GM12878 (cell line): Measurements from ENCODE around the gene PLXNB3. TPM values are rescaled to one million over a fixed set of nuclear protein-coding genes. Genes with fewer than 3 reads are reported as not detected.

Experiments used
- ATAC-seq: fragments of 200-7000 bp; cut with Tn5 transposase; 3 replicates; pipeline ENCODE4 v1.9.1; 2020; ENCODE audit warnings: mild to moderate bottlenecking, moderate library complexity
- BruUV-seq: library from RNA; stranded (reverse); fragments of 400-500 nt; replicated peaks from 2 replicates; lab custom pipeline; 2021; lab: Mats Ljungman, UMichigan
- CTCF ChIA-PET: fragments of 300-600 bp; sonication (Branson Sonifier 250); formaldehyde crosslinking; extraction: SDS; loops from one replicate; lab custom pipeline; 2021; ENCODE audit warnings: inconsistent platforms; lab: Yijun Ruan, JAX
- POLR2A ChIA-PET: fragments of 350-600 bp; formaldehyde crosslinking; extraction: SDS; loops from one replicate; lab custom pipeline; 2021; ENCODE audit warnings: inconsistent platforms; lab: Charles Lee
- RAD21 ChIA-PET: fragments of 300-600 bp; sonication (Branson Sonifier 250); formaldehyde crosslinking; loops from one replicate; lab custom pipeline; 2023; ENCODE audit warnings: antibody characterized with exemption; ENCODE audit not compliant: unreplicated experiment; lab: Charles Lee
- SMC1A ChIA-PET: fragments of 300-600 bp; sonication (Branson Sonifier 250); formaldehyde crosslinking; loops from one replicate; lab custom pipeline; 2023; ENCODE audit not compliant: unreplicated experiment, uncharacterized antibody; lab: Charles Lee
- DNase-seq: peaks from one replicate; pipeline ENCODE4 v3.0.0-alpha.2; 2011; ENCODE audit warnings: low read depth, low spot score
- FAIRE-seq: peaks from 3 replicates; lab custom pipeline; 2011; peaks lifted over from hg19 to GRCh38; lab: Jason Lieb, UNC
- H2AFZ ChIP-seq: 2 replicates; pipeline ENCODE4 v1.6.0; 2011; ENCODE audit warnings: low read depth, low read length, control low read depth; ENCODE audit not compliant: control insufficient read depth
- H3K27ac ChIP-seq: 2 replicates; pipeline ENCODE4 v1.5.1; 2011; ENCODE audit warnings: control low read depth; ENCODE audit not compliant: control insufficient read depth, insufficient read depth
- H3K27me3 ChIP-seq, 2 experiments: replicated peaks in 1 of 2; 2 replicates each; pipeline versions ENCODE4 v1.6.0 to v1.6.1; 2011; ENCODE audit warnings: low read length in 1 of 2; ENCODE audit not compliant: control insufficient read depth in 2 of 2, insufficient read depth in 2 of 2
- H3K36me3 ChIP-seq, 2 experiments: 2 replicates each; pipeline ENCODE4 v1.5.1; 2011; ENCODE audit warnings: low read length in 1 of 2; ENCODE audit not compliant: control insufficient read depth in 2 of 2, insufficient read depth in 2 of 2
- H3K4me1 ChIP-seq: 2 replicates; pipeline ENCODE4 v1.6.1; 2011; ENCODE audit warnings: mild to moderate bottlenecking, low read length, moderate library complexity, mixed read lengths; ENCODE audit not compliant: control insufficient read depth, insufficient read depth
- H3K4me2 ChIP-seq: 2 replicates; pipeline ENCODE4 v1.6.0; 2011; ENCODE audit warnings: control low read depth; ENCODE audit not compliant: control insufficient read depth, insufficient read depth
- H3K4me3 ChIP-seq: fragments of 200-600 bp; sonication (generic); 2 replicates; pipeline ENCODE4 v1.5.1; 2016
- H3K79me2 ChIP-seq: 2 replicates; pipeline ENCODE4 v1.6.0; 2011; ENCODE audit warnings: low read length; ENCODE audit not compliant: control insufficient read depth, insufficient read depth
- H3K9ac ChIP-seq: 2 replicates; pipeline ENCODE4 v1.8.0; 2011; ENCODE audit warnings: low read length, control low read depth, mixed read lengths; ENCODE audit not compliant: control insufficient read depth, insufficient read depth
- H3K9me3 ChIP-seq: replicated peaks from 3 replicates; pipeline ENCODE4 v1.5.1; 2011; ENCODE audit warnings: mild to moderate bottlenecking, low read length; ENCODE audit not compliant: control insufficient read depth, insufficient read depth
- H4K20me1 ChIP-seq: 2 replicates; pipeline ENCODE4 v1.6.0; 2011; ENCODE audit not compliant: control insufficient read depth, insufficient read depth
- ASH2L ChIP-seq: fragments of 300-600, 200-600 bp; sonication (generic); IDR thresholded peaks from 2 replicates; pipeline ENCODE4 v1.6.1; 2017; ENCODE audit warnings: low read depth, mild to moderate bottlenecking, borderline replicate concordance
- CREM ChIP-seq: IDR thresholded peaks from 2 replicates; pipeline ENCODE4 v1.6.1; 2014; ENCODE audit warnings: antibody characterized with exemption, low read depth
- EP300 ChIP-seq, 2 experiments: fragments of 150-350 bp in 1 of 2; IDR thresholded peaks; 2 replicates each; pipeline ENCODE4 v1.6.1; 2011 to 2012; ENCODE audit warnings: low read depth in 2 of 2, low read length in 2 of 2, borderline replicate concordance in 1 of 2, improper control_type of control experiment in 1 of 2, inconsistent platforms in 1 of 2; ENCODE audit not compliant: control insufficient read depth in 1 of 2
- IRF3 ChIP-seq: fragments of 450-650 bp; IDR thresholded peaks from 2 replicates; pipeline ENCODE4 v1.6.1; 2014; ENCODE audit warnings: mild to moderate bottlenecking
- JUNB ChIP-seq: IDR thresholded peaks from 2 replicates; pipeline ENCODE4 v1.6.1; 2016; ENCODE audit warnings: antibody characterized with exemption, mild to moderate bottlenecking
- NBN ChIP-seq: fragments of 450-650 bp; IDR thresholded peaks from 2 replicates; pipeline ENCODE4 v1.6.1; 2016
- POU2F2 ChIP-seq: IDR thresholded peaks from 3 replicates; pipeline ENCODE4 v1.6.1; 2011; ENCODE audit warnings: low read depth, mild to moderate bottlenecking, low read length, borderline replicate concordance
- RBBP5 ChIP-seq: fragments of 200-600 bp; sonication (generic); conservative IDR thresholded peaks from 2 replicates; pipeline ENCODE4 v1.6.1; 2016
- RELA ChIP-seq: fragments of 450-650 bp; IDR thresholded peaks from 2 replicates; pipeline ENCODE4 v1.8.0; 2014; ENCODE audit warnings: borderline replicate concordance; ENCODE audit not compliant: partially characterized antibody
- SP1 ChIP-seq: IDR thresholded peaks from one replicate; pipeline ENCODE4 v1.6.1; 2011; ENCODE audit warnings: low read depth, low read length
- SPI1 ChIP-seq: IDR thresholded peaks from 2 replicates; pipeline ENCODE4 v1.6.1; 2011; ENCODE audit warnings: low read depth, mild to moderate bottlenecking, low read length, moderate library complexity, borderline replicate concordance; ENCODE audit not compliant: insufficient read depth
- SUZ12 ChIP-seq: fragments of 200-600 bp; sonication (generic); IDR thresholded peaks from one replicate; pipeline ENCODE4 v1.6.1; 2018; ENCODE audit warnings: antibody characterized with exemption, mild to moderate bottlenecking; ENCODE audit not compliant: unreplicated experiment
- TARDBP ChIP-seq: IDR thresholded peaks from 2 replicates; pipeline ENCODE4 v1.6.1; 2016; ENCODE audit warnings: borderline replicate concordance
- ZNF24 ChIP-seq: fragments of 450-650 bp; IDR thresholded peaks from 2 replicates; pipeline ENCODE4 v1.6.1; 2017; ENCODE audit warnings: antibody characterized with exemption, mild to moderate bottlenecking
- WGBS: methylation state at CpG from one replicate; pipeline ENCODE4 v1.1.6; 2016; ENCODE audit warnings: low lambda C conversion rate; ENCODE audit not compliant: insufficient replicate concordance, insufficient coverage; ENCODE audit errors: missing lambda C conversion rate; 5-methylcytosine and 5-hydroxymethylcytosine counted together
- in situ Hi-C: fragments of 300-500 bp; cut with MboI; formaldehyde crosslinking; loops from 9 replicates; pipeline ENCODE4 v1.14.3; 2018; ENCODE audit warnings: mixed read lengths
- intact Hi-C: fragments of 100-400 bp; cut with micrococcal nuclease; formaldehyde crosslinking; loops from one replicate; pipeline ENCODE4 v1.14.2; 2022; ENCODE audit not compliant: unreplicated experiment
- polyA plus RNA-seq, 11 experiments: library from polyadenylated mRNA; depleted of rRNA in 4 of 11; unstranded in 6 of 11; stranded (reverse) in 5 of 11; fragments of >200 nt; fragmentation: Nextera tagmentation in 4 of 11; fragmentation: Illumina TruSeq in 1 of 11; extraction: Ambion mirVana in 4 of 11; extraction: Trizol in 1 of 11; gene quantifications; 1 replicate in 1 of 11; 2 replicates in 10 of 11; pipeline versions ENCODE4 v1.2.1 to v1.2.3, GENCODE V29; 2011 to 2016; ENCODE audit warnings: inconsistent platforms in 2 of 11, missing spikeins in 2 of 11, low read depth in 1 of 11
- total RNA-seq, 4 experiments: library from RNA; depleted of rRNA in 3 of 4; stranded (reverse); fragments of >200 nt in 3 of 4; fragmentation: Illumina TruSeq in 1 of 4; extraction: Trizol in 1 of 4; gene quantifications; 2 replicates each; pipeline versions ENCODE4 v1.2.1 to v1.2.3, GENCODE V29; 2013 to 2021
- TF ChIP-seq, protein P1 (sequence below): IDR thresholded peaks from 2 replicates; pipeline ENCODE4 v1.6.1; 2012; ENCODE audit warnings: low read length, inconsistent platforms
- TF ChIP-seq, protein P2 (sequence below): fragments of 150-350 bp; IDR thresholded peaks from 2 replicates; pipeline ENCODE4 v1.6.1; 2014; ENCODE audit warnings: mild to moderate bottlenecking, low read depth, low read length

The PLXNB3 gene
- total and polyA plus RNA-seq, 10 of the 15 experiments (the other 5 are each of a cell fraction or from before 2014, with no cell fraction given) = 0.06 to 0.68 (median 0.19) TPM; not detected in 4

DNA sequence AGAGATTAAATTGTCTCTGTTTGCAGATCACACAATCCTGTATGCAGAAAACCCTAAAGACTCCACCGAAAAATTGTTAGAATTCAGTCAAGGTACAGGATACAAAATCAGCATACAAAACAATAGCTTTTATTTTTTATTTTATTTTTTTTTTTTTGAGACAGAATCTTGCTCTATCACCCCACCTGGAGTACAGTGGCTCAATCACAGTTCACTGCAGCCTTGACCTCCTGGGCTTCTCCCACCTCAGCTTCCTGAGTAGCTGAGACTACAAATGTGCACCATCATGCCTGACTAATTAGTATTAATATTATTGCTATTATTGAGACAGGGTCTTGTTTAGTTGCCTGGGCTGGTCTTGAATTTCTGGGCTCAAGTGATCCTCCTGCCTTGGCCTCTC is 8.9 kb upstream of the PLXNB3 start:
- Histone ChIP-seq H3K79me2 (no peaks in the 10 kb centered on the region), H3K4me2 (no peak overlapping the region), H3K9me3 (no peaks in the 10 kb centered on the region), H2AFZ (no peak overlapping the region), H3K27ac (no peak overlapping the region), H3K4me3 (no peak overlapping the region), H3K4me1 (no peaks in the 10 kb centered on the region), H3K36me3 (no peaks in the 10 kb centered on the region), H3K9ac (no peak overlapping the region), H3K27me3 (no peaks in the 10 kb centered on the region), H4K20me1 (no peaks in the 10 kb centered on the region)
- CTCF ChIA-PET = no interaction called here
- WGBS = 73% methylated on average over 1 of the region's 1 CpG
- FAIRE-seq (no peak), ATAC-seq (no peak), DNase-seq (no peak)
- in situ Hi-C loops (no loop called here), intact Hi-C loops (no loop called here)
- BruUV-seq = no TSS peak
- RAD21 ChIA-PET = no interaction called here
- TF ChIP-seq NBN (no peak), RELA (no peak), POU2F2 (no peak), CREM (no peak), JUNB (no peak), RBBP5 (no peak), TARDBP (no peak), IRF3 (no peak), EP300 (IDR thresholded peaks at IDR 0.05; ENCODE audit: borderline replicate concordance in 1 of 2, control insufficient read depth in 1 of 2, low read depth in 2 of 2, low read length in 2 of 2) (no peak), ASH2L (no peak), SUZ12 (no peak), ZNF24 (no peak), SPI1 (no peak), SP1 (no peak)
- TF ChIP-seq, protein P1, sequence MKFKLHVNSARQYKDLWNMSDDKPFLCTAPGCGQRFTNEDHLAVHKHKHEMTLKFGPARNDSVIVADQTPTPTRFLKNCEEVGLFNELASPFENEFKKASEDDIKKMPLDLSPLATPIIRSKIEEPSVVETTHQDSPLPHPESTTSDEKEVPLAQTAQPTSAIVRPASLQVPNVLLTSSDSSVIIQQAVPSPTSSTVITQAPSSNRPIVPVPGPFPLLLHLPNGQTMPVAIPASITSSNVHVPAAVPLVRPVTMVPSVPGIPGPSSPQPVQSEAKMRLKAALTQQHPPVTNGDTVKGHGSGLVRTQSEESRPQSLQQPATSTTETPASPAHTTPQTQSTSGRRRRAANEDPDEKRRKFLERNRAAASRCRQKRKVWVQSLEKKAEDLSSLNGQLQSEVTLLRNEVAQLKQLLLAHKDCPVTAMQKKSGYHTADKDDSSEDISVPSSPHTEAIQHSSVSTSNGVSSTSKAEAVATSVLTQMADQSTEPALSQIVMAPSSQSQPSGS = no peak
- TF ChIP-seq, protein P2, sequence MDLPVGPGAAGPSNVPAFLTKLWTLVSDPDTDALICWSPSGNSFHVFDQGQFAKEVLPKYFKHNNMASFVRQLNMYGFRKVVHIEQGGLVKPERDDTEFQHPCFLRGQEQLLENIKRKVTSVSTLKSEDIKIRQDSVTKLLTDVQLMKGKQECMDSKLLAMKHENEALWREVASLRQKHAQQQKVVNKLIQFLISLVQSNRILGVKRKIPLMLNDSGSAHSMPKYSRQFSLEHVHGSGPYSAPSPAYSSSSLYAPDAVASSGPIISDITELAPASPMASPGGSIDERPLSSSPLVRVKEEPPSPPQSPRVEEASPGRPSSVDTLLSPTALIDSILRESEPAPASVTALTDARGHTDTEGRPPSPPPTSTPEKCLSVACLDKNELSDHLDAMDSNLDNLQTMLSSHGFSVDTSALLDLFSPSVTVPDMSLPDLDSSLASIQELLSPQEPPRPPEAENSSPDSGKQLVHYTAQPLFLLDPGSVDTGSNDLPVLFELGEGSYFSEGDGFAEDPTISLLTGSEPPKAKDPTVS = no peak
- SMC1A ChIA-PET = no interaction called here
- POLR2A ChIA-PET = interaction anchor here (0.6 kb wide), 1 partner anchor 70 kb away, joined by 3 read pairs; no protein-coding TSS in a partner anchor
